Suprapubic skin (tissue), 4 donors: ENCODE data around the gene ESD. TPM values are rescaled to one million over a fixed set of nuclear protein-coding genes. Genes with fewer than 3 reads are reported as not detected.

Experiments
- DNase-seq, 2 donors: peaks; one replicate each; pipeline ENCODE4 v3.0.0-alpha.2; 2019; ENCODE audit warnings: low spot score in 2 of 2
- H3K27ac ChIP-seq: fragments of 200-600 bp; sonication (generic); one replicate; pipeline ENCODE4 v1.5.1; 2019
- H3K27me3 ChIP-seq: fragments of 200-600 bp; sonication (generic); one replicate; pipeline ENCODE4 v1.5.1; 2019
- H3K36me3 ChIP-seq: fragments of 200-600 bp; sonication (generic); one replicate; pipeline ENCODE4 v1.5.1; 2019
- H3K4me1 ChIP-seq: fragments of 200-600 bp; sonication (generic); one replicate; pipeline ENCODE4 v1.5.1; 2019
- H3K4me3 ChIP-seq: fragments of 200-600 bp; sonication (generic); one replicate; pipeline ENCODE4 v1.5.1; 2019; ENCODE audit warnings: mild to moderate bottlenecking
- H3K9me3 ChIP-seq: fragments of 200-600 bp; sonication (generic); one replicate; pipeline ENCODE4 v1.5.1; 2019
- CTCF ChIP-seq, 2 donors: fragments of 200-600 bp in 1 of 2; fragments of 450-650 bp in 1 of 2; sonication (generic) in 1 of 2; IDR thresholded peaks; one replicate each; pipeline ENCODE4 v1.5.1; 2016 to 2019; ENCODE audit warnings: antibody characterized with exemption in 2 of 2, mild to moderate bottlenecking in 1 of 2, moderate library complexity in 1 of 2
- EP300 ChIP-seq: sonication (generic); formaldehyde crosslinking; IDR thresholded peaks from one replicate; pipeline ENCODE4 v1.6.1; 2017; ENCODE audit warnings: antibody characterized with exemption
- POLR2A ChIP-seq, 2 donors: fragments of 450-650 bp; IDR thresholded peaks; one replicate each; pipeline ENCODE4 v1.6.1; 2017; ENCODE audit warnings: antibody characterized with exemption in 2 of 2, mild to moderate bottlenecking in 2 of 2, moderate library complexity in 2 of 2
- POLR2AphosphoS5 ChIP-seq, 3 donors: sonication (generic); formaldehyde crosslinking; IDR thresholded peaks; one replicate each; pipeline ENCODE4 v1.6.1; 2017; ENCODE audit warnings: antibody characterized with exemption in 3 of 3
- WGBS: methylation state at CpG from one replicate; pipeline ENCODE4 v1.1.5; 2018; 5-methylcytosine and 5-hydroxymethylcytosine counted together
- total RNA-seq, 4 donors: library from RNA; depleted of rRNA; stranded (reverse); fragments of >200 nt; gene quantifications; one replicate each; pipeline ENCODE4 v1.1.0, GENCODE V29; 2016

Gene ESD
- total RNA-seq, 4 donors from 2014 or later, result 77.7 to 83.0 (median 82.2) TPM

DNA sequence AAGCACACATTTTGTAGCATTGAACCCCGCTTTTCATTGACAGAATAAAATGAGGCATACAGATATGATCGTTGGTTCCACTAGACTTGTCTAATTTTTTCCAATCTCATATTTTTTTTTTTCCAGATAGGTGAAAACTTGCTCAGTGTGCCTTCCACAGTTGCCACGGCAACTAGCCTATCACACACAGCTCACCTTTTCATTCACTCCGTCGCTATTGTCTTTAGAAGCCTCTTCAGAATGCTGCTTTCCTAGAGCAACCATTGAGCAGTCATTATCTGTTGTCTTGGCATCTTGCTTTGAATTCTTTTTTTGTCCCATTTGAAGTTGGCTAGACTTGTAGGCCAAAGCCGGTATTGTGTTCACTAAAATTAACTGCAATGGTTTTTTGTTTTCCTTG, 37.7 kb upstream of the ESD start:
- Histone ChIP-seq H3K4me3 (no peak overlapping the region), H3K36me3 (no peaks in the 10 kb centered on the region), H3K27ac (no peak overlapping the region), H3K9me3 (no peaks in the 10 kb centered on the region), H3K4me1 (no peaks in the 10 kb centered on the region), H3K27me3 (no peaks in the 10 kb centered on the region)
- DNase-seq, result no peak
- WGBS, result 85% methylated on average over 6 of the region's 6 CpGs
- TF ChIP-seq CTCF (IDR thresholded peaks at IDR 0.05), result no peak
- no peak for TF ChIP-seq EP300
- TF ChIP-seq POLR2A (IDR thresholded peaks at IDR 0.05), result no peak
- no peak for TF ChIP-seq POLR2AphosphoS5 (IDR thresholded peaks at IDR 0.05)

DNA sequence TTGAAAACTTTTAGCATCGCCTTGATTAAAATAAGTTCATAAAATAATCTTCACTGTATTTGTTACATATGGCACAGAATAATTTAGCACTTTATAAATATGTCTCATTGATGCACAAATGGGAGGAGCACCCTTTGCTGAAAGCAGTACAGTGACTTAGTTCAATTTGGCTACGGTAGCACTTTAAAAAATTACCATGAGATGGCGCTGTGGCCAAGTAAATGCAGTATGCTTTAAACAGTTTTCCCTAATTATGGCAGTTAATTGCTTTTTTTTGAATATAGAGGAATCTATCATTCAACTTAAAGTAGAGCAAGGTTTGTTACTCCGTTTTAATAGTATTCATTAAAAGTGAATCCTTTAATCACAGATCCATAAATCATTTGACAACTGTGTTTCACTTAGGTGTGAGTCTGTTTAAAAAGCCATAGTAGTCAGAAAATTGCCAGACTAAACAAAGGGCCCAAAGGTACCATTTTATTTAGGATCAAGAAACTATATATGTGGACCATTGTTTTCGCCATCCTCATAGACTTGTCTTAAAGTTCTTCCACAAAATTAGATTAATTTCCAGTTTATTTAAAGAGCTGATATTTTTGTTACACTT, 34.7 kb upstream of the ESD start:
- TF ChIP-seq POLR2AphosphoS5 (IDR thresholded peaks at IDR 0.05) (no peak), CTCF (IDR thresholded peaks at IDR 0.05) (peak; percentile 28 to 49)
- no peak for DNase-seq
- no peaks in the 10 kb centered on the region for H3K36me3 ChIP-seq
- H3K9me3 ChIP-seq, result no peaks in the 10 kb centered on the region
- 15% methylated on average over 5 of the region's 5 CpGs for WGBS
- H3K27me3 ChIP-seq, result no peaks in the 10 kb centered on the region
- H3K4me3 ChIP-seq, result no peak overlapping the region
- H3K4me1 ChIP-seq, result no peaks in the 10 kb centered on the region
- H3K27ac ChIP-seq, result no peak overlapping the region

- H3K27me3 ChIP-seq, result no peaks in the 10 kb centered on the region
- H3K36me3 ChIP-seq, result no peaks in the 10 kb centered on the region
- DNase-seq, result no peak
- no peaks in the 10 kb centered on the region for H3K9me3 ChIP-seq
- H3K4me1 ChIP-seq, result no peaks in the 10 kb centered on the region
- no peak overlapping the region for H3K27ac ChIP-seq
- TF ChIP-seq POLR2A (IDR thresholded peaks at IDR 0.05) (no peak), POLR2AphosphoS5 (IDR thresholded peaks at IDR 0.05) (no peak), EP300 (no peak), CTCF (IDR thresholded peaks at IDR 0.05) (no peak)
- H3K4me3 ChIP-seq, result no peak overlapping the region
These were observed 33.5 kb upstream of the ESD start for GRCh38 chr13:46830405-46831005.

GRCh38 chr13:46822551-46822950, 25.6 kb upstream of the ESD start:
- no peak overlapping the region for H3K27ac ChIP-seq
- no peaks in the 10 kb centered on the region for H3K36me3 ChIP-seq
- no peaks in the 10 kb centered on the region for H3K4me1 ChIP-seq
- H3K27me3 ChIP-seq, result no peaks in the 10 kb centered on the region
- no peak overlapping the region for H3K4me3 ChIP-seq
- TF ChIP-seq CTCF (IDR thresholded peaks at IDR 0.05) (no peak), EP300 (no peak), POLR2A (IDR thresholded peaks at IDR 0.05) (no peak), POLR2AphosphoS5 (IDR thresholded peaks at IDR 0.05) (no peak)
- WGBS, result 64% methylated on average over 2 of the region's 2 CpGs
- no peaks in the 10 kb centered on the region for H3K9me3 ChIP-seq
- DNase-seq, result no peak

DNA sequence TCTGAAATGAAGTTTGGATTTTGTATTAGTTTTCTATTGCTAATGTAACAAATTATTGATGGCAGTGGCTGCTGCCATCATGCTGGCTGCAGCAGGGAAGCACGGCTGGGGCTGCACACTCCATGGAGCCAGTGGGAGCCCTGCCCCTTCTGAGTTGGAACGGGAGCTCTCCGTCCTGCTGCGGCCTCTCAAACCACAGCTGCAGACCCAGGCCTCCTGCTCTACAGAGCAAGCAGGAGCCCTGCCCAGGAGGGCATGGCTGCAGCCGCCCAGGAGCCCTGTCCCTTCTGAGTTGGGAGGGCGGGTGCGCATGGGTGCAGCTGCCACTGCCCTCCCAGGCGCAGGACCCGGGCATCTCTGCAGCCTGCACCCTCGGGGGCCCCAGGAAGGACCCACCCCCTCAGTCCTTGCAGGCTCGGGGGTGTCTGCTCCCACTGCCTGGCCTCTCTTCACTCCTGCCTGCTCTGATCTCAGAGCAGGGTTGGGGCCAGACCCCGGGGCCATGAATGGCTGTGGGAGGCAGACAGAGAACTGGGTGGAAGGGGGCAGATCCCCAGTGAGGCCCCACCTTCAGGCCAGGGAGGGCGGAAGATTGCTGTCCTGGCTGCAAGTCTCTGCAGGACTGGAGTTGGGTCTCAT, 21.0 kb upstream of the ESD start:
- TF ChIP-seq POLR2AphosphoS5 (IDR thresholded peaks at IDR 0.05) (no peak), EP300 (no peak)
- no peaks in the 10 kb centered on the region for H3K9me3 ChIP-seq
- no peak overlapping the region for H3K27ac ChIP-seq
- no peaks in the 10 kb centered on the region for H3K27me3 ChIP-seq
- H3K4me3 ChIP-seq, result no peak overlapping the region
- WGBS, result 93% methylated on average over 7 of the region's 13 CpGs
- DNase-seq, result no peak
- no peaks in the 10 kb centered on the region for H3K4me1 ChIP-seq
- no peaks in the 10 kb centered on the region for H3K36me3 ChIP-seq
